Psoas muscle (tissue), 8 donors: ENCODE data around the gene PLAC1. TPM values are rescaled to one million over a fixed set of nuclear protein-coding genes. Genes with fewer than 3 reads are reported as not detected.
A peak's percentile ranks its signal among the peaks of the same experiment; 100 is the strongest.

Experiments used
- ATAC-seq, 4 donors: fragments of 200-7000 bp; cut with Tn5 transposase; one replicate each; pipeline ENCODE4 v1.9.1; 2020; ENCODE audit warnings: moderate library complexity in 3 of 4, mild to moderate bottlenecking in 2 of 4
- DNase-seq, 2 donors: peaks; one replicate each; pipeline ENCODE4 v3.0.0-alpha.2; 2020
- H3K27ac ChIP-seq: fragments of 200-600 bp; one replicate; pipeline ENCODE4 v1.8.0; 2022
- H3K27me3 ChIP-seq, 3 donors: fragments of 200-600 bp in 1 of 3; one replicate each; pipeline versions ENCODE4 v1.6.1 to v1.8.0; 2013 to 2022; ENCODE audit warnings: low read length in 2 of 3, mild to moderate bottlenecking in 2 of 3, moderate library complexity in 1 of 3; ENCODE audit not compliant: insufficient read depth in 3 of 3
- H3K36me3 ChIP-seq, 2 donors: fragments of 200-600 bp in 1 of 2; one replicate each; pipeline versions ENCODE4 v1.6.1 to v1.8.0; 2013 to 2022; ENCODE audit warnings: low read depth in 1 of 2, mild to moderate bottlenecking in 1 of 2, moderate library complexity in 1 of 2; ENCODE audit not compliant: insufficient read depth in 1 of 2
- H3K4me1 ChIP-seq: fragments of 200-600 bp; one replicate; pipeline ENCODE4 v1.8.0; 2022
- H3K4me3 ChIP-seq: fragments of 200-600 bp; one replicate; pipeline ENCODE4 v1.8.0; 2022; ENCODE audit warnings: mild to moderate bottlenecking
- H3K9me3 ChIP-seq: fragments of 200-600 bp; one replicate; pipeline ENCODE4 v1.8.0; 2022
- CTCF ChIP-seq: fragments of 200-600 bp; IDR thresholded peaks from one replicate; pipeline ENCODE4 v1.8.0; 2022; ENCODE audit warnings: antibody characterized with exemption
- WGBS, 3 donors: extraction: QIAGEN DNeasy Blood & Tissue Kit; methylation state at CpG; one replicate each; pipeline versions ENCODE4 v1.1.6 to v1.1.7; 2013; 5-methylcytosine and 5-hydroxymethylcytosine counted together
- intact Hi-C, 2 donors: fragments of 100-400 bp; cut with DNase I; formaldehyde crosslinking; loops; one replicate each; pipeline versions ENCODE4 v1.11.0 to v1.14.2; 2022
- polyA plus RNA-seq, 3 donors: library from polyadenylated mRNA; stranded (reverse); fragments of 200-250 nt; gene quantifications; one replicate each; pipeline ENCODE4 v1.2.3, GENCODE V29; 2013
- total RNA-seq, 4 donors: library from RNA; stranded (reverse); fragmentation: NEBNext Ultra II Directional in 2 of 4; extraction: Animal tissue kit (Norgen Biotek cat#: 25700) in 2 of 4; gene quantifications; one replicate each; pipeline versions ENCODE4 v1.2.1 to v1.2.4, GENCODE V29; 2021 to 2023
- donor health status: healthy with polysubstance abuse.
- donor health status: DM: no; HTN: no; CAD: no; lungs with moderate emphysema.
- donor health status: Bipolar disorder and iron deficiency.
- donor health status: healthy.
- donor health status: DM: yes; HTN: yes; CAD: no.
- donor health status: DM: no; HTN: no; CAD: no.
- donor health status: DM: no; HTN: no; CAD: no.
- donor health status: DM: yes; HTN: yes; CAD: no.

PLAC1 gene
- total and polyA plus RNA-seq, 7 donors = 0.13 to 3.0 (median 0.32) TPM; not detected in 2

GRCh38 chrX:134625315-134625718, 33.0 kb downstream of the PLAC1 start:
- 35 to 57% (median 39%) methylated on average over 3 of the region's 3 CpGs for WGBS, 3 donors
- Histone ChIP-seq H3K9me3 (no peaks in the 10 kb centered on the region), H3K4me1 (peaks cover 13% of the 10 kb centered on the region), H3K4me3 (no peak overlapping the region), H3K36me3 (no peaks in the 10 kb centered on the region), H3K27ac (no peak overlapping the region), H3K27me3 (no peaks in the 10 kb centered on the region)
- ATAC-seq (peak in 1 of 4 donors; percentile 42), DNase-seq (peak; percentile 33 to 66)
- intact Hi-C loops = no loop called here
- no peak for TF ChIP-seq CTCF

GRCh38 chrX:134624046-134624430, 34.2 kb downstream of the PLAC1 start:
- TF ChIP-seq CTCF = no peak
- H3K27ac ChIP-seq = no peak overlapping the region
- no peak overlapping the region for H3K4me3 ChIP-seq
- intact Hi-C loops = no loop called here
- H3K4me1 ChIP-seq = peaks cover 13% of the 10 kb centered on the region
- H3K27me3 ChIP-seq = no peaks in the 10 kb centered on the region
- H3K36me3 ChIP-seq = no peaks in the 10 kb centered on the region
- WGBS, 3 donors = 65 to 87% (median 70%) methylated on average over 3 of the region's 3 CpGs
- ATAC-seq = no peak
- H3K9me3 ChIP-seq = no peaks in the 10 kb centered on the region
- no peak for DNase-seq

GRCh38 chrX:134623293-134624045, 34.8 kb downstream of the PLAC1 start:
- Histone ChIP-seq H3K4me3 (no peak overlapping the region), H3K27me3 (no peaks in the 10 kb centered on the region), H3K9me3 (no peaks in the 10 kb centered on the region), H3K4me1 (peaks cover 13% of the 10 kb centered on the region), H3K36me3 (no peaks in the 10 kb centered on the region), H3K27ac (no peak overlapping the region)
- intact Hi-C loops = no loop called here
- no peak for DNase-seq
- WGBS, 3 donors = 65 to 74% (median 73%) methylated on average over 10 of the region's 10 CpGs
- no peak for TF ChIP-seq CTCF
- ATAC-seq = no peak

GRCh38 chrX:134622813-134623185, 35.5 kb downstream of the PLAC1 start:
- H3K27me3 ChIP-seq = no peaks in the 10 kb centered on the region
- intact Hi-C loops = no loop called here
- no peak for TF ChIP-seq CTCF
- no peak for ATAC-seq
- no peak overlapping the region for H3K27ac ChIP-seq
- no peak for DNase-seq
- H3K4me1 ChIP-seq = peaks cover 13% of the 10 kb centered on the region
- no peak overlapping the region for H3K4me3 ChIP-seq
- H3K36me3 ChIP-seq = no peaks in the 10 kb centered on the region
- WGBS, 3 donors = 69 to 87% (median 83%) methylated on average over 2 of the region's 2 CpGs
- no peaks in the 10 kb centered on the region for H3K9me3 ChIP-seq
